HG03039 (cell line): ENCODE measurements around the gene HLA-DQB1.
"Not testable (repeated sequence)": the region's sequence is repeated elsewhere in the genome, so short reads cannot be mapped to it uniquely, and the experiment has no call there.

ENCODE experiments used
- ATAC-seq: cut with Tn5 transposase; IDR thresholded peaks from one replicate; pipeline ENCODE4 v1.9.1; 2021; ENCODE audit warnings: mild to moderate bottlenecking, moderate library complexity; ENCODE audit not compliant: unreplicated experiment

The HLA-DQB1 gene

GRCh38 chr6:32666420-32667300 is at the start of gene HLA-DQB1:
Gene HLA-DQB1 (minus strand): TSS chr6:32666657. CDS start chr6:32666607, 50 bp downstream.
- ATAC-seq: peak; percentile 55

GRCh38 chr6:32713241-32713640 is 46.8 kb upstream of the HLA-DQB1 start:
- ATAC-seq: no peak

- ATAC-seq: no peak
Measured at GRCh38 chr6:32709625-32710024, 43.2 kb upstream of the HLA-DQB1 start.

DNA sequence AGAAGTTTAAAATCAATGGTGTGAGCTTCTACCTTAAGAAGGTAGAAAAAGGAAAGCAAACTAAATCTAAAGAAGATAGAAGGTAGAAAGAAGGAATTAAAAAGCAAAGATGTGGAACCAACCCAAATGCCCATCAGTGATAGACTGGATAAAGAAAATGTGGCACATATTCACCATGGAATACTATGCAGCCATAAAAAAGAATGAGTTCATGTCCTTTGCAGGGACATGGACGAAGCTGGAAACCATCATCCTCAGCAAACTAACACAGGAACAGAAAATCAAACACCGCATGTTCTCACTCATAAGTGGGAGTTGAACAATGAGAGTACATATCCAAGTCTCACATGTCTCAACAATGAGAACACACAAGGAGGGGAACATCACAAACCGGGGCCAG is 38.7 kb upstream of the HLA-DQB1 start:
- not testable (repeated sequence) for ATAC-seq

DNA sequence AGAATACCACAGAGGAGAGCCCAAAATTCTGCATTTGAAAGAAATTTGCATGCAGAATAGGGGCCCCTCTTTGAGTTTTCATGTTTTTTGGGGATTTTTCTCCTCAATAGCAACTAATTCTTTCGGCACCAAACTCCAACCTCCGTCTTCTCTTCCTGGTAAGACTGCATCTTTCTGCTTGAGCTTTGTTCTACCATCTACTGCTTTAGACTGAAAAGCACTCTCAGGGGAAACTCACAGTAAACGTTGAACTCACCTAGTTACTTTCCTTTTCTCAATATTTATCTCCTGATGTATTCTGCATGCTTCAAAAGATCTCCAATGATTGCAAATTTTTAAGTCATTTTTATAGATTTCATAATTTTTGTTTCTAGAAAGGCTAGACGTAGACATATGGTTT is 36.9 kb upstream of the HLA-DQB1 start:
- no peak for ATAC-seq

- ATAC-seq: no peak
Measured at GRCh38 chr6:32700391-32701040, 34.1 kb upstream of the HLA-DQB1 start.

DNA sequence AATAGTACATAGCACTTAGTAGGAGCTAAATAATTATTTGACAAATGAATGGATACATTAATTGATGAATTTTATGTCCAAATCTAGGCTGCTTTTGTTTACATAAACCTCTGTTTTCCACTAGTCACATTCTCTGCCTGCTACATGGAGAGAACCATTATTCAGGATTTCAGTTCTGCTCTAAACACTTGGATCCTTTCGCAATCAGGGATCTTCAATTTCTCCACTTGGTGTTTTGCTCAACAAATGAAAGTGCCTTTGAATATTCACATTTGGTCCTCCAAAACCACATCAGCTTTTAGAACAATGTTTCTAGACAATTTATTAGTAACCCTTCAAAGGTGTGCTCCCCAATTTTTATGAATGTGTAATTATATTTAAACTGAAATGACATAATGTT is 30.6 kb upstream of the HLA-DQB1 start:
- no peak for ATAC-seq

DNA sequence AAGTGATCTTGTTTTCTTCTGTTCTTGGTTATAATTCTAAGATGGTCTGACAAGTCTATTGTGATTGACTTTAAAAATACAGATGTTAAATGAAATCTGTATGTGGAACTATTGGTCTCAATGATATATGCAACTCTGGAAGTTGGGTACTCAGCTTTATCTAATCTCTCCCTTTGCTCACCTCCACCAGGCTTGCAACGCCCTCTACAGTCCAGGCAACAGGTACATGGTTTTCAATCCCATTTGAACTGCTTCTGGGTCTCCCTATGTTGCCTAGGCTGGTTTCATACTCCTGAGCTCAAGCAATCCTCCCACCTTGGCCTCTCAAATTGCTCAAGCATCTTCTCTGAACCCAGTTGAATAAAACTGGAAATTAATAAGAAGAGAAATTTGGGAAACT is 25.6 kb upstream of the HLA-DQB1 start:
- no peak for ATAC-seq

DNA sequence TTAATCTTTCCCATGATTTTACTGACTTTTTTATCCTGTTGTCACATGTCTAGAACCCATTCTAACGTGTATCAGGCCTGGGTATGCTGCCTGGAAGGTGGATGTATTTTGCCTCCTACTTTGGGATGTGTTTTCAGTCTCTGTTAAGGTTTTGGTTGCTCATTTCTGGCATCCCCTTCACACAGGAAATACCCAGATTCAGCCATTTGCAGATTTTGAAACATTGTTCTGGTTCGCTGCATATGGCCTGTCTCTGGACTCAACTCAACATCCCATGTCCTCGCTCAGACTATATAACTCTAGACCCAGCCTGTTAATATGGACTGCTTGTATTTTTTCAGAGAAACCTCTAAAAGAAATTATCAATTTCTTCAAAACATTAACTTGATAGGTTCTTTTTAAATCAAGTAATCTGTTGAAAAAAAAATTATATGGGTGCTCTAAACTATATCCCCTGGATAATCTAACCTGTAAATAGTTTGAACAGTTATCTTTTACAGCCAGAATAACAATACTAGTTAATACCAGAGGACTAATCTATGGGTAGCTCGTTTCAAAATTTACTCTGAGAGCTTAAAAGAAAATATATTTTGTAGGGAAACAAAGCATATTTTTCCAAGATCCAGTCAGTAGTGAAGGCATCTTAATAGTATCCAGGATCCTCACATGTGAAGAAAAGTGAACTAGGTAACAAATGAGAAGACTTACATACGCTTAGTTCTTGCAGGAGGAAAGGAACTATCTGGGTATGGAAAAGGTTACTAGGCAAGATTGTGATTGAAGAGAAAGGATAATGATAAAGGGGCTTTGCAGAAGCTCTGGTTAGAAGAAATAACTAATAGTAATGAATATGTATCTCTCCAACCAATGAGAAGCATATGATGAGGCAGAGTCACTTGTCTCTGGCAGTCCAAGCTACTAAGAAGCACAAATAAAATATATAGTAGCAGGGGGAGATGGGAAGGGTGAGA is 23.4 kb upstream of the HLA-DQB1 start:
- no peak for ATAC-seq

DNA sequence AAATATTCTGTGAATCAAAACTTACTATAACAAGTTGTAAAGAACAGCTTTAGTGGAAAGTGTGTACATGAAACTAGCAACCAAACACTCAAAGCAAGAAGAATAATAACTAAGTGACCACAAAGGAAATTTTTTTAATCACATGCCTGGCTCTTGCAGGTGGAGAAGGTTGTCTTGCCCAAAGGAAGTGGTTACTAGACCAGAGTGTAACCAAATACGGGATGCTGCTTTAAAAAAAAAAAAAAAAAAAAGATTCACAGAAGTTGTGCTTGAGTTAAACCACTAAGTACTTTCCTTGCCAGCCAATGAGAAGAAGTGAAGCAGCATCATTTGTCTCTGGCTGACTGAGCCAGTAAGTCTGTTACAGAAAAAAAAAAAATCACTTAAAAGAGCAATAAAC is 19.1 kb upstream of the HLA-DQB1 start:
- ATAC-seq: no peak

GRCh38 chr6:32684246-32684645 is 17.8 kb upstream of the HLA-DQB1 start:
- ATAC-seq: no peak

DNA sequence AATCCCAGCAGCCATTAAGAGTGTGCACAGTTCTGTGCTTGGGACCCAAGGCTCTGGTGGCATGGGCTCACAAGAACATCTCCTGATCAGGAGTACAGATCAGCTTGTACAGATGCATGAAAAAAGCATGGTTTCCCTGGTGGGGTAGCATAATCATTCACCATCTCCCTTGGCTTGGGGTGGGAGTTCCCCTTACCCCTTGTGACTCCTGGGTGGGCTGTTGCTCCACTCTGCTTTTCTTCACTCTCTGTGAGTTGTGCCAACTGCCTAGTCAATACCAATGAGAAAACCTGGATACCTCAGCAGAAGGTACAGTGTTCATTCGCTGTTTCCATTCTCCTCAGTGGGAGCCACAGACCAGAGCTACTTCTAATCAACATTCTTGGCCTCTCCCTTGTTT is 13.6 kb upstream of the HLA-DQB1 start:
- no peak for ATAC-seq

GRCh38 chr6:32679492-32679891 is 13.0 kb upstream of the HLA-DQB1 start:
- no peak for ATAC-seq

DNA sequence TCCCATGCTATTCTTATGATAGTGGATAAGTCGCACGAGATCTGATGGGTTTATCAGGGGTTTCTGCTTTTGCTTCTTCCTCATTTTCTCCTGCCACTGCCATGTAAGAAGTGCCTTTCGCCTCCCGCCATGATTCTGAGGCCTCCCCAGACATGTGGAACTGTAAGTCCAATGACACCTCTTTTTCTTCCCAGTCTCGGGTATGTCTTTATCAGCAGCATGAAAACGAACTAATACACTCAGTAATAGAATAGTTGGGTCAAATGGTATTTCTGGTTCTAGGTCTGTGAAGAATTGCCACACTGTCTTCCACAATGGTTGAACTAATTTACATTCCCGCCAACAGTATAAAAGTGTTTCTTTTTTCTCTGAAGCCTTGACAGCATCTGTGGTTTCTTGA is 7.7 kb upstream of the HLA-DQB1 start:
- not testable (repeated sequence) for ATAC-seq

- not testable (repeated sequence) for ATAC-seq
Measured at GRCh38 chr6:32671908-32672307, 5.5 kb upstream of the HLA-DQB1 start.

- no peak for ATAC-seq
Measured at GRCh38 chr6:32669893-32670292, 3.4 kb upstream of the HLA-DQB1 start.

- ATAC-seq: no peak
Measured at GRCh38 chr6:32669240-32669639, 2.8 kb upstream of the HLA-DQB1 start.

GRCh38 chr6:32668226-32668747 is 1.8 kb upstream of the HLA-DQB1 start:
- peak; percentile 65 for ATAC-seq

GRCh38 chr6:32665661-32666060 is 796 bp downstream of the HLA-DQB1 start:
- no peak for ATAC-seq

GRCh38 chr6:32664827-32665362 is 1.6 kb downstream of the HLA-DQB1 start:
- ATAC-seq: no peak

- no peak for ATAC-seq
Measured at GRCh38 chr6:32664354-32664753, 2.1 kb downstream of the HLA-DQB1 start.
